HEK293T (cell line): Measurements from ENCODE around the gene CLCN7.

Source experiments
- BHLHE40 ChIP-seq: fragments of 450-650 bp; IDR thresholded peaks from 2 replicates; pipeline ENCODE4 v1.6.1; 2016; ENCODE audit warnings: mild to moderate bottlenecking, moderate library complexity, borderline replicate concordance
- CTBP1 ChIP-seq: fragments of 450-650 bp; IDR thresholded peaks from 2 replicates; pipeline ENCODE4 v1.6.1; 2016; ENCODE audit warnings: borderline replicate concordance
- L3MBTL2 ChIP-seq: fragments of 450-650 bp; conservative IDR thresholded peaks from 2 replicates; pipeline ENCODE4 v1.6.1; 2016; ENCODE audit warnings: mild to moderate bottlenecking
- NFRKB ChIP-seq: fragments of 450-650 bp; IDR thresholded peaks from 2 replicates; pipeline ENCODE4 v1.6.1; 2016; ENCODE audit warnings: mild to moderate bottlenecking, moderate library complexity
- SP1 ChIP-seq: fragments of 450-650 bp; IDR thresholded peaks from 2 replicates; pipeline ENCODE4 v1.6.1; 2017
- ZNF384 ChIP-seq: fragments of 450-650 bp; IDR thresholded peaks from 2 replicates; pipeline ENCODE4 v1.6.1; 2016

- TF ChIP-seq NFRKB, result no peak
- no peak for TF ChIP-seq BHLHE40
- no peak for TF ChIP-seq CTBP1
- no peak for TF ChIP-seq SP1
- TF ChIP-seq L3MBTL2, result no peak
- no peak for TF ChIP-seq ZNF384
Measured at GRCh38 chr16:1509307-1510221, 34.7 kb upstream of the CLCN7 start.
